Lower leg skin (tissue), 4 donors: ENCODE data around the gene CEP85. TPM values are rescaled to one million over a fixed set of nuclear protein-coding genes. Genes with fewer than 3 reads are reported as not detected.

Source experiments
- DNase-seq, 2 donors: peaks; one replicate each; pipeline ENCODE4 v3.0.0-alpha.2; 2019; ENCODE audit warnings: low spot score in 2 of 2
- H3K4me3 ChIP-seq: fragments of 200-600 bp; sonication (generic); 2 replicates; pipeline ENCODE4 v1.5.1; 2017; ENCODE audit warnings: mild to moderate bottlenecking, low read depth; ENCODE audit not compliant: poor library complexity, severe bottlenecking
- CTCF ChIP-seq, 3 donors: fragments of 450-650 bp; IDR thresholded peaks; one replicate each; pipeline ENCODE4 v1.5.1; 2016; ENCODE audit warnings: antibody characterized with exemption in 3 of 3, mild to moderate bottlenecking in 3 of 3, moderate library complexity in 2 of 3
- POLR2A ChIP-seq, 2 donors: fragments of 450-650 bp; IDR thresholded peaks; one replicate each; pipeline ENCODE4 v1.6.1; 2016 to 2017; ENCODE audit warnings: antibody characterized with exemption in 2 of 2, mild to moderate bottlenecking in 1 of 2, moderate library complexity in 1 of 2
- WGBS, 2 donors: methylation state at CpG; one replicate each; pipeline ENCODE4 v1.1.5; 2018; 5-methylcytosine and 5-hydroxymethylcytosine counted together
- intact Hi-C: fragments of 100-400 bp; cut with DNase I; formaldehyde crosslinking; loops from one replicate; pipeline ENCODE4 v1.15.0; 2023; ENCODE audit warnings: low total_unique reads
- total RNA-seq, 4 donors: library from RNA; depleted of rRNA; stranded (reverse); fragments of >200 nt; gene quantifications; one replicate each; pipeline ENCODE4 v1.1.0, GENCODE V29; 2016

Gene CEP85
- 10 to 100 TPM; 13.0 to 17.2 (median 14.1) TPM for total RNA-seq

GRCh38 chr1:26233903-26234643 lies at the start of gene CEP85:
CEP85 (plus strand) TSS chr1:26234200; CDS start chr1:26239784, 5,584 bp downstream.
- H3K4me3 ChIP-seq, result peak within 1 kb of the TSS; percentile 48
- TF ChIP-seq CTCF (IDR thresholded peaks at IDR 0.05), result peak in 1 of 3 donors; percentile 43
- TF ChIP-seq POLR2A (IDR thresholded peaks at IDR 0.05), result no peak
- peak; percentile 97 to 99 for DNase-seq
- WGBS, 2 donors, result 0% methylated on average over 50 to 70 of the region's 73 CpGs
- intact Hi-C loops, result no loop called here

- TF ChIP-seq POLR2A (IDR thresholded peaks at IDR 0.05), result no peak
- no peak for TF ChIP-seq CTCF (IDR thresholded peaks at IDR 0.05)
Measured at GRCh38 chr1:26184883-26185282, 49.1 kb upstream of the CEP85 start.

GRCh38 chr1:26187882-26188281 lies 46.1 kb upstream of the CEP85 start:
- no peak for TF ChIP-seq CTCF (IDR thresholded peaks at IDR 0.05)
- no peak for TF ChIP-seq POLR2A (IDR thresholded peaks at IDR 0.05)
- no peak for DNase-seq
- no peak overlapping the region for H3K4me3 ChIP-seq
- intact Hi-C loops, result no loop called here
- WGBS, 2 donors, result 95 to 100% methylated on average over 6 of the region's 6 CpGs

More at GRCh38 chr1:26184883-26185282, 49.1 kb upstream of the CEP85 start:
- H3K4me3 ChIP-seq, result no peak overlapping the region
- WGBS, 2 donors, result 93 to 94% methylated on average over 21 of the region's 21 CpGs
- no peak for DNase-seq
- intact Hi-C loops, result no loop called here

GRCh38 chr1:26188477-26188876 lies 45.5 kb upstream of the CEP85 start:
- DNase-seq, result no peak
- TF ChIP-seq POLR2A (IDR thresholded peaks at IDR 0.05) (no peak), CTCF (IDR thresholded peaks at IDR 0.05) (no peak)
- intact Hi-C loops, result no loop called here
- no peak overlapping the region for H3K4me3 ChIP-seq
- 85 to 93% methylated on average over 8 of the region's 8 CpGs for WGBS, 2 donors

GRCh38 chr1:26189331-26189730 lies 44.7 kb upstream of the CEP85 start:
- H3K4me3 ChIP-seq, result no peak overlapping the region
- TF ChIP-seq CTCF (IDR thresholded peaks at IDR 0.05), result no peak
- no peak for TF ChIP-seq POLR2A (IDR thresholded peaks at IDR 0.05)
- 81 to 84% methylated on average over 6 of the region's 6 CpGs for WGBS, 2 donors
- intact Hi-C loops, result no loop called here
- no peak for DNase-seq
